Measurements from ENCODE around the gene OSGEP.

The OSGEP gene

GRCh38 chr14:20494935-20495766 is 40.5 kb upstream of the OSGEP start:
- no peak overlapping the region for H3K4me3 ChIP-seq (ENCODE audit: low read depth, low read length, poor library complexity, severe bottlenecking)
- H4K20me1 ChIP-seq (ENCODE audit: insufficient read depth, low read length) = no peaks in the 10 kb centered on the region
- H3K36me3 ChIP-seq (ENCODE audit: insufficient read depth, low read length) = no peaks in the 10 kb centered on the region
- TF ChIP-seq EZH2 (IDR thresholded peaks at IDR 0.05; ENCODE audit: borderline replicate concordance, low read length) (no peak), CTCF (IDR thresholded peaks at IDR 0.05; ENCODE audit: low read length) (no peak)
- no peaks in the 10 kb centered on the region for H3K4me1 ChIP-seq (ENCODE audit: insufficient read depth, low read length, severe bottlenecking)
- no peak overlapping the region for H2AFZ ChIP-seq (ENCODE audit: low read length)
- H3K9me2 ChIP-seq (ENCODE audit: low read depth, low read length) = no peaks in the 10 kb centered on the region
- H3K79me2 ChIP-seq (ENCODE audit: insufficient read depth, low read length) = no peaks in the 10 kb centered on the region
- no peaks in the 10 kb centered on the region for H3K27me3 ChIP-seq (ENCODE audit: insufficient read depth, low read length)
- H3K4me2 ChIP-seq (ENCODE audit: low read length) = no peak overlapping the region
- no peaks in the 10 kb centered on the region for H3K9me3 ChIP-seq (ENCODE audit: low read length)
- H3F3A ChIP-seq (ENCODE audit: insufficient read depth, low read length) = no peaks in the 10 kb centered on the region
- no peak overlapping the region for H3K9ac ChIP-seq (ENCODE audit: low read length)
- no peak overlapping the region for H3K27ac ChIP-seq (ENCODE audit: low read depth, low read length, poor library complexity, severe bottlenecking)

- Histone ChIP-seq H3K4me3 (ENCODE audit: low read depth, low read length, poor library complexity, severe bottlenecking) (no peak overlapping the region), H3F3A (ENCODE audit: insufficient read depth, low read length) (no peaks in the 10 kb centered on the region), H3K36me3 (ENCODE audit: insufficient read depth, low read length) (no peaks in the 10 kb centered on the region), H3K27ac (ENCODE audit: low read depth, low read length, poor library complexity, severe bottlenecking) (no peak overlapping the region), H3K27me3 (ENCODE audit: insufficient read depth, low read length) (no peaks in the 10 kb centered on the region), H2AFZ (ENCODE audit: low read length) (no peak overlapping the region), H3K9me2 (ENCODE audit: low read depth, low read length) (no peaks in the 10 kb centered on the region), H3K4me2 (ENCODE audit: low read length) (no peak overlapping the region), H3K79me2 (ENCODE audit: insufficient read depth, low read length) (no peaks in the 10 kb centered on the region), H3K4me1 (ENCODE audit: insufficient read depth, low read length, severe bottlenecking) (no peaks in the 10 kb centered on the region), H3K9ac (ENCODE audit: low read length) (no peak overlapping the region), H3K9me3 (ENCODE audit: low read length) (no peaks in the 10 kb centered on the region), H4K20me1 (ENCODE audit: insufficient read depth, low read length) (no peaks in the 10 kb centered on the region)
- no peak for TF ChIP-seq EZH2 (IDR thresholded peaks at IDR 0.05; ENCODE audit: borderline replicate concordance, low read length)
- no peak for TF ChIP-seq CTCF (IDR thresholded peaks at IDR 0.05; ENCODE audit: low read length)
These were observed 39.0 kb upstream of the OSGEP start for GRCh38 chr14:20493634-20494033.

- Histone ChIP-seq H3K79me2 (ENCODE audit: insufficient read depth, low read length) (no peaks in the 10 kb centered on the region), H3K36me3 (ENCODE audit: insufficient read depth, low read length) (no peaks in the 10 kb centered on the region), H3K4me1 (ENCODE audit: insufficient read depth, low read length, severe bottlenecking) (no peaks in the 10 kb centered on the region), H3K27ac (ENCODE audit: low read depth, low read length, poor library complexity, severe bottlenecking) (no peak overlapping the region), H3K4me2 (ENCODE audit: low read length) (no peak overlapping the region), H3K4me3 (ENCODE audit: low read depth, low read length, poor library complexity, severe bottlenecking) (no peak overlapping the region), H3K27me3 (ENCODE audit: insufficient read depth, low read length) (no peaks in the 10 kb centered on the region), H2AFZ (ENCODE audit: low read length) (no peak overlapping the region), H4K20me1 (ENCODE audit: insufficient read depth, low read length) (no peaks in the 10 kb centered on the region), H3K9me3 (ENCODE audit: low read length) (no peaks in the 10 kb centered on the region), H3K9ac (ENCODE audit: low read length) (no peak overlapping the region), H3F3A (ENCODE audit: insufficient read depth, low read length) (no peaks in the 10 kb centered on the region), H3K9me2 (ENCODE audit: low read depth, low read length) (no peaks in the 10 kb centered on the region)
- no peak for TF ChIP-seq EZH2 (IDR thresholded peaks at IDR 0.05; ENCODE audit: borderline replicate concordance, low read length)
- TF ChIP-seq CTCF (IDR thresholded peaks at IDR 0.05; ENCODE audit: low read length) = no peak
These were observed 37.9 kb upstream of the OSGEP start for GRCh38 chr14:20492486-20492885.
